DND-41 (cell line): ENCODE data around the gene TGIF2.

Experiments used
- ATAC-seq: fragments of 200-7000 bp; cut with Tn5 transposase; 3 replicates; pipeline ENCODE4 v1.9.1; 2021; ENCODE audit warnings: low read depth; ENCODE audit not compliant: insufficient read depth
- DNase-seq: peaks from one replicate; pipeline ENCODE4 v3.0.0-alpha.2; 2020
- H2AFZ ChIP-seq: 2 replicates; pipeline ENCODE4 v1.6.0; 2012; ENCODE audit warnings: low read depth, low read length
- H3K27ac ChIP-seq: 2 replicates; pipeline ENCODE4 v1.5.1; 2012; ENCODE audit warnings: low read length, inconsistent platforms
- H3K27me3 ChIP-seq: fragments of 200-600 bp; sonication (generic); 2 replicates; pipeline ENCODE4 v1.6.0; 2012; ENCODE audit warnings: low read length, mild to moderate bottlenecking, inconsistent platforms; ENCODE audit not compliant: insufficient read depth, poor library complexity
- H3K36me3 ChIP-seq: 2 replicates; pipeline ENCODE4 v1.5.1; 2012; ENCODE audit warnings: low read length, inconsistent platforms; ENCODE audit not compliant: insufficient read depth
- H3K4me1 ChIP-seq: 2 replicates; pipeline ENCODE4 v1.5.1; 2012; ENCODE audit warnings: mild to moderate bottlenecking, low read length; ENCODE audit not compliant: insufficient read depth
- H3K4me2 ChIP-seq: 2 replicates; pipeline ENCODE4 v1.6.0; 2012; ENCODE audit warnings: mild to moderate bottlenecking, moderate library complexity, low read length, inconsistent platforms; ENCODE audit not compliant: insufficient read depth
- H3K4me3 ChIP-seq, 2 experiments: fragments of 200-600 bp in 1 of 2; shearing (Covaris generic) in 1 of 2; 2 replicates each; pipeline ENCODE4 v1.5.1; 2012 to 2016; ENCODE audit warnings: inconsistent platforms in 2 of 2, low read length in 2 of 2, mild to moderate bottlenecking in 2 of 2, low read depth in 1 of 2, moderate library complexity in 1 of 2
- H3K79me2 ChIP-seq: 2 replicates; pipeline ENCODE4 v1.6.0; 2012; ENCODE audit warnings: low read length, inconsistent platforms; ENCODE audit not compliant: insufficient read depth
- H3K9ac ChIP-seq: 2 replicates; pipeline ENCODE4 v1.6.0; 2012; ENCODE audit warnings: low read depth, mild to moderate bottlenecking, inconsistent platforms, low read length, moderate library complexity
- H3K9me3 ChIP-seq: 2 replicates; pipeline ENCODE4 v1.5.1; 2012; ENCODE audit warnings: low read length, moderate library complexity, mild to moderate bottlenecking, inconsistent platforms; ENCODE audit not compliant: insufficient read depth, severe bottlenecking
- H4K20me1 ChIP-seq: 2 replicates; pipeline ENCODE4 v1.6.0; 2012; ENCODE audit warnings: low read length; ENCODE audit not compliant: insufficient read depth
- EZH2 ChIP-seq: IDR thresholded peaks from 3 replicates; pipeline ENCODE4 v1.6.1; 2012; ENCODE audit warnings: borderline replicate concordance, low read depth, mild to moderate bottlenecking, moderate library complexity, low read length, inconsistent platforms; ENCODE audit not compliant: severe bottlenecking
- TF ChIP-seq, protein P1 (sequence below): IDR thresholded peaks from 2 replicates; pipeline ENCODE4 v1.5.1; 2012; ENCODE audit warnings: borderline replicate concordance, low read length, moderate library complexity, mild to moderate bottlenecking; ENCODE audit not compliant: poor library complexity, severe bottlenecking; ENCODE audit errors: extremely low read depth

Gene TGIF2

DNA sequence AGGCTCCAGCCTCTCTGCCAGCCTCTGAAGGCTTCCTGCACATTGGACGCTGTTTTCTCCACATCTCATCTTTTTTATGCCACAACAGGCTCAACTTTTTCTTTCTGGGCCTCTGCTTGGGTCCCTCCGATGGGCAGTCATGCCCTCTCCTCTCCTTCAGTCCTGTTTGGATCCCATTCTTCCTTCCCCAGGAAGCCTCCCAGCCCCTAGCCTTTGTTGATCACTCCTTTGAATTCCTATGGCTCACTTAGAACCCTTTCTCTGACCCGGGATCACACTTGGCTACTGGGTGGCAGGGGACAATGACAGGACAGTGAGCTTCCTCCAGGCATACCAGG is 68.1 kb downstream of the TGIF2 start:
- Histone ChIP-seq H2AFZ (no peak overlapping the region), H3K4me2 (no peak overlapping the region), H3K27me3 (no peaks in the 10 kb centered on the region), H4K20me1 (no peaks in the 10 kb centered on the region), H3K4me1 (peaks cover 26% of the 10 kb centered on the region), H3K36me3 (no peaks in the 10 kb centered on the region), H3K27ac (no peak overlapping the region), H3K79me2 (no peaks in the 10 kb centered on the region), H3K4me3 (no peak overlapping the region), H3K9ac (no peak overlapping the region), H3K9me3 (no peaks in the 10 kb centered on the region)
- TF ChIP-seq, protein P1, sequence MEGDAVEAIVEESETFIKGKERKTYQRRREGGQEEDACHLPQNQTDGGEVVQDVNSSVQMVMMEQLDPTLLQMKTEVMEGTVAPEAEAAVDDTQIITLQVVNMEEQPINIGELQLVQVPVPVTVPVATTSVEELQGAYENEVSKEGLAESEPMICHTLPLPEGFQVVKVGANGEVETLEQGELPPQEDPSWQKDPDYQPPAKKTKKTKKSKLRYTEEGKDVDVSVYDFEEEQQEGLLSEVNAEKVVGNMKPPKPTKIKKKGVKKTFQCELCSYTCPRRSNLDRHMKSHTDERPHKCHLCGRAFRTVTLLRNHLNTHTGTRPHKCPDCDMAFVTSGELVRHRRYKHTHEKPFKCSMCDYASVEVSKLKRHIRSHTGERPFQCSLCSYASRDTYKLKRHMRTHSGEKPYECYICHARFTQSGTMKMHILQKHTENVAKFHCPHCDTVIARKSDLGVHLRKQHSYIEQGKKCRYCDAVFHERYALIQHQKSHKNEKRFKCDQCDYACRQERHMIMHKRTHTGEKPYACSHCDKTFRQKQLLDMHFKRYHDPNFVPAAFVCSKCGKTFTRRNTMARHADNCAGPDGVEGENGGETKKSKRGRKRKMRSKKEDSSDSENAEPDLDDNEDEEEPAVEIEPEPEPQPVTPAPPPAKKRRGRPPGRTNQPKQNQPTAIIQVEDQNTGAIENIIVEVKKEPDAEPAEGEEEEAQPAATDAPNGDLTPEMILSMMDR = no peak
- TF ChIP-seq EZH2 = no peak
- ATAC-seq = no peak
- no peak for DNase-seq

DNA sequence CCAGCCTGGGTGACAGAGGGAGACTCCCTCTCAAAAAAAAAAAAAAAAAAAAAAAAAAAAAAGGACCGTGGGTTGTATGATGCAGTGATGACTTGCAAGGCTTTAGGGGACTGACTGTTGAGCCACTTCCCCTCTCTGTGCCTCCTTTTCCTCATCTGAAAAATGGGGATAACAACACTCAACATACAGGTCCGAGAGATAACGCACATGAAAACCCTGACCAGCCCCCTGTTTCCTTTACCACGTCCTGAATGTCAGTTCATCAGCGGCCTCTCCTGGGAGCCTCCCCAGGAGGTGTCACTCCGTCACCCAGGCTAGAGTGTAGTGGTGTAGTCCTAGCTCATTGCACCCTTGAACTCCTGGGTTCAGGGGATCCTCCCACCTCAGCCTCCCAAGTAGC is 68.7 kb downstream of the TGIF2 start:
- no peaks in the 10 kb centered on the region for H3K79me2 ChIP-seq
- H2AFZ ChIP-seq = no peak overlapping the region
- no peak overlapping the region for H3K4me2 ChIP-seq
- H3K27ac ChIP-seq = no peak overlapping the region
- ATAC-seq (no peak), DNase-seq (no peak)
- H3K4me1 ChIP-seq = peaks cover 28% of the 10 kb centered on the region
- no peaks in the 10 kb centered on the region for H4K20me1 ChIP-seq
- no peak overlapping the region for H3K9ac ChIP-seq
- H3K36me3 ChIP-seq = no peaks in the 10 kb centered on the region
- H3K4me3 ChIP-seq = no peak overlapping the region
- H3K27me3 ChIP-seq = no peaks in the 10 kb centered on the region
- TF ChIP-seq, protein P1 = no peak
- no peak for TF ChIP-seq EZH2
- no peaks in the 10 kb centered on the region for H3K9me3 ChIP-seq
